T-helper 1 cell treated with Interleukin-12 subunit alpha and Interleukin-12 subunit beta and Interleukin-4 antibody, amounts not matched to agents 30 μg/mL and 1 μg/mL, for 36 hours (primary cell): ENCODE data around the gene NSF.

Experiments
- H3K27ac Mint-ChIP-seq: one replicate; pipeline ENCODE4 v1.8.0; 2021; ENCODE audit warnings: mild to moderate bottlenecking, mixed read lengths
- H3K27me3 Mint-ChIP-seq: one replicate; pipeline ENCODE4 v1.8.0; 2021; ENCODE audit warnings: low read depth, mixed read lengths
- H3K36me3 Mint-ChIP-seq: one replicate; pipeline ENCODE4 v1.8.0; 2021; ENCODE audit warnings: low read depth, mixed read lengths
- H3K4me1 Mint-ChIP-seq: one replicate; pipeline ENCODE4 v1.8.0; 2021; ENCODE audit warnings: low read depth, mixed read lengths
- H3K4me3 Mint-ChIP-seq: one replicate; pipeline ENCODE4 v1.8.0; 2021; ENCODE audit warnings: mild to moderate bottlenecking, moderate library complexity, mixed read lengths
- H3K9me3 Mint-ChIP-seq: one replicate; pipeline ENCODE4 v1.8.0; 2021; ENCODE audit warnings: mixed read lengths

The NSF gene

DNA sequence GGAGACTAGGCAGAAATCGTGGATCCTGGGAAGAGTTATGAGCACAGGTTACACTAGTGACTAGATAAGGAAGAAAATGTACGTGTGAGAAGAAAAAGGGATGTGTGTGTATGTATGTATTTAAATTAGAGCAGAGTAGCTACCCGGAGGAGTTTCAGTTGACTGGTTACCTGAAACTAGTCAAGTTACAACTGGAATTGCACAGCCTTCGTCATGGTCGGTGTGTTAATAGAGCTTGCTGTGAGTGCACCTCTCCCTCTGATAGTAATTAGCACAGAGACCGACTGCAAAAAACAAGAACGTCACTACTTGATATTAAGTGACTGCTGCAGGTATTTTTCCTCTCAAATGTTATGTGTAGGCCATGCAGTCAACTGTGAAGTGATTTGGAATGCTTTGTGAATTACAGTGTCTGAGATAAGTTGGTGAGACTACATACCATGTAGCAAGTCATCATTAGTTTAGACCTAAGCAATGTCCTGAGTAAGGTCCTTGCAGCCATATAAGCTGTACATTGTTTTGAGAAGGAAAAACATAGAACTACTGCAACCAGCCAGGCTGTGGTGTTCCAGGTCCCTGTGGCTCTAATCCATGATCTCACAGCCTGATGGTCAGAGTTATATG, 132.3 kb downstream of the NSF start:
- no peaks in the 10 kb centered on the region for H3K4me1 Mint-ChIP-seq
- H3K27ac Mint-ChIP-seq, result no peak overlapping the region
- peaks cover 6% of the 10 kb centered on the region for H3K36me3 Mint-ChIP-seq
- H3K9me3 Mint-ChIP-seq, result no peaks in the 10 kb centered on the region
- H3K27me3 Mint-ChIP-seq, result no peaks in the 10 kb centered on the region
- H3K4me3 Mint-ChIP-seq, result no peak overlapping the region

DNA sequence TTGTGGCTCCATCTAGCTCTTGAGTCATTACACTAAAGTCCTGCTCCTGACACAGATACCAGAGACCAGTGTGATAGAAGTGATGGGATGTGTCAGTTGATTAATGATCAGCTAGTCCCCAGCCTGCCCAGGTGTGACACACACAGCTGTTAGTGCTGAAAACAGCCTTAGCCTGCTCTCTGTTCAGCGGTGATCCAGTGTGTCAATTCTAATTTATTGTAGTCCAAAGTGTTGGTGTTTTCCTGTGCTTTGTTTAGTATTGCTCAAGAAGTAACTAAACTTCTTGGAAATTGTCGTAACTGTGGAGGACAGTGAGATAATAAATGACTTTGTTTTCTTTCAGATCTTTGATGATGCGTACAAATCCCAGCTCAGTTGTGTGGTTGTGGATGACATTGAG, 135.7 kb downstream of the NSF start:
- Mint-ChIP-seq H3K36me3 (peaks cover 11% of the 10 kb centered on the region), H3K27ac (no peak overlapping the region), H3K27me3 (no peaks in the 10 kb centered on the region)

DNA sequence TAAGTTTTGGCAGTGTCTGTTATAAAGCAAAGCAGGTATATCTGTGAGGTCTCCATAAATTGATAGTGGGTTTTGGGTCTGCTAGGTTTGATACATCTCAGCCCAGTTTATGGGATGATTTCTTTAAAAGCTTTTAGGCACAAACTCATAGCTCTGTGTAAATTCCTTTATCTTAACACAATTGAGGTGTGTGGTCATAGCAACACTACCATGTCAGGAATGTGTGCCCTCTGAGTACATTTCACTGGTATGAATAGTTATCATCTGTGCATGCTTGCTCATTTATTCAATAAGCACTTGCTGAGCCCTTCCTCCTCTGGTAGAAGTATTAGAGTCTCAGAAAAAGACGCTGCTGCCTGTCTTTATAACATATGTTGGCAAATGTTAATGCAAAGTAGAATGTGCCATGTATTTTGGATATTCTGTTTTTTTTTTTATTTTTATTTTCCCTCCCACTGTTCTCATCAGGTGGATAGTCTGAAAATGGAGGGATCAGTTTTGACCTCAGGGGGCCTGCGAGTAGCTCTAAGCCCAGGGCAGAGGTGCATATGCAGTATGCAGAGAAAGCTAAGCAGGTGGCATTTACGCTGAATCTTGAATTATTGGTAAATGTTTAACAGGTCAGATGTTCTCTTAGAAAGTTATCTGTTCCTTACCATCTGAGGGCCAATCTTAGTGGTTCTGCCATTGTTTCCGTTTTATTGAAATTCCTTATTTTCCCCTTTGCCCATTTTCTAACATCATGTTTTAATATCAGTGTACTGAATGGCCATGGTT, 137.3 kb downstream of the NSF start:
- Mint-ChIP-seq H3K9me3 (no peaks in the 10 kb centered on the region), H3K27me3 (no peaks in the 10 kb centered on the region), H3K36me3 (peaks cover 11% of the 10 kb centered on the region), H3K4me3 (no peak overlapping the region), H3K4me1 (no peaks in the 10 kb centered on the region), H3K27ac (no peak overlapping the region)

More for the DNA sequence above, 135.7 kb downstream of the NSF start:
- H3K4me1 Mint-ChIP-seq, result no peaks in the 10 kb centered on the region
- H3K9me3 Mint-ChIP-seq, result no peaks in the 10 kb centered on the region
- no peak overlapping the region for H3K4me3 Mint-ChIP-seq

DNA sequence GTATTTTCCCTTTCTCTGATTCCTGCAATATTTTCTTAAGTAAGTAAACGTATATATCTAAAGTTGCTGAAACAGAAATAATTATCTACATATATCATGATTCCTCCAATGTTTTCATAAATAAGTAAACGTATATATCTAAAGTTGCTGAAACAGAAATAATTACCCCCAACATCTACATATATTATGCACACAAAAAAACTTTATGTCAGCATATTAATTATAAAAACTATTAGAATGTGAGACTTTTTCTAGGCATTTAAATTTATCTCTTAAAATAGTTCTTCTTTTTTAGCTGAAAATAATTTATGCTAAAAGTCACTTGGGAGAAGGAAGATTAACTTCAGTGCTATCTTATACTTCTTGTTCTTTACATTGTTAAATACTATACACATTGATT, 139.6 kb downstream of the NSF start:
- Mint-ChIP-seq H3K27me3 (no peaks in the 10 kb centered on the region), H3K27ac (no peak overlapping the region), H3K9me3 (no peaks in the 10 kb centered on the region), H3K36me3 (peaks cover 11% of the 10 kb centered on the region), H3K4me3 (no peak overlapping the region), H3K4me1 (no peaks in the 10 kb centered on the region)

DNA sequence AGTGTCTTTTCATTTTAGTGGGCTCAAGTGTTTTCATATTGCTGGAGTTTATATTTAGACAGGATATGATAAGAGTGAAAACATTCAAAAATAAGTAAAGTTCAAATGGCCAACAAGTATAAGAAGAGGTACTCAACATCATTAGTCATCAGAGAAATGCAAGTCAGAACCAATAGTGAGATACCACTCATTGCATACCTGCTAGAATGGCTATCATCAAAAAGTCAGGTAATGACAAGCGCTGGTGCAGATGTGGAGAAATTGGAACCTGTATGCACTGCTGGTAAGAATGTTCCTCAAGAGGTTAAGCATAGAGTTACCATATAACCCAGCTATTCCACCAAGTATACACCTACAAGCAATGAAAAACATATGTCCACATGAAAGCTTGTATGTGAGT, 140.2 kb downstream of the NSF start:
- Mint-ChIP-seq H3K27me3 (no peaks in the 10 kb centered on the region), H3K36me3 (peaks cover 11% of the 10 kb centered on the region), H3K9me3 (no peaks in the 10 kb centered on the region), H3K4me1 (no peaks in the 10 kb centered on the region), H3K4me3 (no peak overlapping the region), H3K27ac (no peak overlapping the region)

DNA sequence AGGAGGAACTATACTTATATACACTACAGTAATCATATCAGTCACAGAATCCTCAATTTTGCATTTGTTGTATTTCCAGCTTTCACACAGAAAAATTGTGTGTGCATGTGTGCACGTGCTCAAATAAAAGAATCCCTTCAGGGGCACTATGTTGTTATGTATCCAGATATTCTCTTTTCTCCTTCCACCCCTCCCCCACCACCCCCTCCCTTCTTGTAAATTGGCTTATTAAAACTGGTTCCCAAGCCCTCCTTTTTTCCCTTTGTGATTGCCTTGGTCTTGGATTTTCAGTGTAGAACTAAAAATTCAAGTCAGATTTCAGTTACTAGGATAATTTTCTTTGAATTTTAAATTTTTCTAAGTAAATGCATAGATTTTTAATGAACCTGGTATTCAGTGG, 141.7 kb downstream of the NSF start:
- Mint-ChIP-seq H3K36me3 (peaks cover 11% of the 10 kb centered on the region), H3K9me3 (no peaks in the 10 kb centered on the region), H3K27ac (no peak overlapping the region), H3K4me1 (no peaks in the 10 kb centered on the region), H3K4me3 (no peak overlapping the region), H3K27me3 (no peaks in the 10 kb centered on the region)

DNA sequence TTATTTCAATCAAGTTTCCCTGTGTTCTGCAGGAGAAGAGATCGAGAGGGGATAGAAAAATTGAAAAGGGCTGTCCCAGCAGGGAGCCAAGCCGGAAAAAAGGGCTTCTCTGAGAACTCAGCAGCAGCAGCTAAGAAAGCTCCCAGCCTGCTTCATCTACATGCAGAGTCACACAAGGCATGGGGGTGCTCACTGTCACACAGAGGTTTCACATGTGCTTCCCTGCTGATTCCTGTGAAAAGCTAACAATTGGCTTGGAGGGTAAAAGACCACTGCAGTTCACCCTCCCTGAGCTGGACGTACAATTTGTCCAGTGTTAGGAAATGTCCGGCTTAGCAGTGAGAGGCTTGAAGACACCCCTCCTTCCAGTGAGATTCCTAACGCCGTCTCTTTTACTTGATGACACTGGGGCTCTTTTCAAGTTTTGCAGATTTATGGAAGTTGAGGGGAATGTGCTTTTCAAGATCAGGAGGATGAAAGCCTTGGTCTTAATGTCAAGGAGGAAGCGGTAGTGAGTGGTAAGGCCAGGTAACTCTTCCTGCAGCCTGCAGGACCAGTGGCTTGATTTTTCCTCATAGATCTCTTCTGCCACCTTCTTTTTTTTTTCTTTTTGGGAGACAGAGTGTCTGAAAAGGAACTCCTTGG, 142.4 kb downstream of the NSF start:
- no peak overlapping the region for H3K27ac Mint-ChIP-seq
- no peaks in the 10 kb centered on the region for H3K9me3 Mint-ChIP-seq
- no peaks in the 10 kb centered on the region for H3K27me3 Mint-ChIP-seq
- H3K36me3 Mint-ChIP-seq, result peaks cover 13% of the 10 kb centered on the region
- no peaks in the 10 kb centered on the region for H3K4me1 Mint-ChIP-seq
- H3K4me3 Mint-ChIP-seq, result no peak overlapping the region

DNA sequence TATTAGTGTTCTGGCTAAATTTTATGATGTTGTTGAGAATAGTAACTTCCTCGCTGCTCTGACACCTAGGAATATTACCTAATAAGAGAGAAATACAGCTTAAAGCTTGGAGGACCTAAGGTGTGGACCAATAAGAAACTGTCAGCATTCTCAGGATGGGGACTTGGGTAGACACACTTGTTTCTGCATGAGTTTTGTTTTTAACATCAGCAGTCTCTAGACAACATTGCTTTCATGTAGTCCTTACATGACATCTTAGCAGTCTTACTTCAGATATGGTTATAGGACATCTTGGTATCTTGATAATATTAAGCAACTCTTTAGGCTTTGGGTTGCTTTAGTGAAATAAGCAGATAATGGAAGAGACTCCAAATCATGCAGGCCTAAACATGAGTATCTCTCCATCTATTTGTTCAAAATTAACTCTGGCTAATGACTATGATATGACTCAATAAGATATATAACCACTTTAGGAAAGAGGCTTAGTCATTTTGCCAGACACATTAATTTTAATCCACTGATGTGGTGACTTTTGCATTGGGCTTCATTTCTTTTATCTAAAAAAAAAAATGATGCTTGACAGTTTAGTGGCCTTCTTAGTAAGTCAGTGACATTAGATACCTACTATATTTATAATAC, 143.5 kb downstream of the NSF start:
- H3K4me1 Mint-ChIP-seq, result no peaks in the 10 kb centered on the region
- peaks cover 13% of the 10 kb centered on the region for H3K36me3 Mint-ChIP-seq
- H3K4me3 Mint-ChIP-seq, result no peak overlapping the region
- no peaks in the 10 kb centered on the region for H3K9me3 Mint-ChIP-seq
- no peaks in the 10 kb centered on the region for H3K27me3 Mint-ChIP-seq
- no peak overlapping the region for H3K27ac Mint-ChIP-seq

DNA sequence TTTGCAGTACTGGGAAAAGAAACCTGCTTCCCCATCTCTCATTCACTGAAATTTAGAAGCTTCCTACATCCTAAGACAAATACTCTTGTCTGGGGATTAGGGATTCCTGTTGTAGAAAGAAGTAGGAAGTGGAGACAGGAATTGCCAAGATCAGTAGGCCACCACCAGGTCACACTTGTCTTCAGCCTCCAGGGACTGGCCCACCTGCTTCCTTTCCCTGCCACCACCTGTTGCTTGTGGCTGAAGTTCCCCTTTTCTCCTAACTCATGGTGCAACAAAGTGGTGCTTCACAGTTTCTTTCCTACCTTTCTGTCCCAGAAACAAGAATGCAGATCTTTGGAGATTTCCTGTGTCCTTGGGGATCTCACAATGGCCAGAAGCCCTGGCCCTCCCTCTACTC, 145.6 kb downstream of the NSF start:
- Mint-ChIP-seq H3K36me3 (peaks cover 12% of the 10 kb centered on the region), H3K4me1 (no peaks in the 10 kb centered on the region), H3K9me3 (no peaks in the 10 kb centered on the region), H3K4me3 (no peak overlapping the region), H3K27me3 (no peaks in the 10 kb centered on the region), H3K27ac (no peak overlapping the region)

DNA sequence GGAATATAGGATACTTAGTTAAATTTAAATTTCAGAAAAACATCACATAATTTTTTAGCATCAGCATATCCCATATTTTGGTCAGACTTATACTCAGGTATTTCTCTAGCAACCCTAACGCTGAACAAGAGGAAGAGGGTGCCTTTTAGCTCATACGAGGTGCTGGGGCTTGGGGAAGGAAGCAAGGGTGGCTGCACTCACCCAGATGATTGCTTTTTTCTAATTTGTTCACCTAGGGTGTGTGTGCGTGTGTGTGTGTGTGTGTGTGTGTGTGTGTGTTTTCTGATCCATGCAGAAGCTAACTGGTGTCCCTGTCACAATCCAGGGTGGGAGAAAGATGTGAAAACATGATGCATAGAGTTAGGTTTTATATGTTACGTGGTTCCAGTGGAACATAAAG, 146.9 kb downstream of the NSF start:
- peaks cover 9% of the 10 kb centered on the region for H3K36me3 Mint-ChIP-seq
- no peak overlapping the region for H3K4me3 Mint-ChIP-seq
- no peaks in the 10 kb centered on the region for H3K4me1 Mint-ChIP-seq
- no peak overlapping the region for H3K27ac Mint-ChIP-seq
- H3K27me3 Mint-ChIP-seq, result no peaks in the 10 kb centered on the region
- no peaks in the 10 kb centered on the region for H3K9me3 Mint-ChIP-seq

DNA sequence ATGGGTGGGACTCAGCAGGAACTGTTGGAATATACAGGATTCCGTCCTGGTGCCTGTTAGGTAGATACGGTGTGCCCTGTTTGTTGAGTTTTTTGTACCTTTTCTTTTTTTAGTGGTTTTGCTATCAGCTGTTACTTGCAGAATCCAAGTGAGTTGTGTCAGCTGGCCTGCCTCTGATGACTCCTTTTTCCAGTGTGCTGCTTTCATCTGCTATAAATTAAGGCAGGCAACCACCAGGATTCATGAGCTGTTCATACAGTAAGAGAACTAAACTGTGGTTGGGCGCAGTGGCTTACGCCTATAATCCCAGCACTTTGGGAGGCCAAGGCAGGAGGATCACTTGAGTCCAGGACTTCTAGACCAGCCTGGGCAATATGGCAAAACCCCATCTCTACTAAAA, 148.1 kb downstream of the NSF start:
- Mint-ChIP-seq H3K27me3 (no peaks in the 10 kb centered on the region), H3K4me1 (no peaks in the 10 kb centered on the region), H3K9me3 (no peaks in the 10 kb centered on the region), H3K4me3 (no peak overlapping the region), H3K36me3 (peaks cover 5% of the 10 kb centered on the region), H3K27ac (no peak overlapping the region)

DNA sequence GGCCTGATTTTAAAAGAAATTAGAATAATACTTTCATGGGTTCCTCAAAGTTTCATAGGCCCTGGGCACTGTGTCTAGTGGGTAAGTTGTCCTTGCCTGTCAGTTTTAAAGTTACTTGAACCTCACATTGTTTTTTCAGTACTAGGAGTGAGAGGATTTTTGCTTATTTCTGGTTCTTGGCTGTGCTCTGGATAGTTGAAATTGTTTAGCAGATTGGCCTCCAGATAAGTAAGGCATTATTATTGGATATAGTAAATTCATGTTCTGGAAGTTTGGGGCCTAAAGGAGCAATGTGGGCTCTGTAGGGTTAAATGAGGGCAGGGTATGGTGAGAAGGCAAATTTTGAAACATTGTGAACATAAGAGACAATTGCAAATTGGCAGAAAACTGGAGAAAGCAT, 149.5 kb downstream of the NSF start:
- no peak overlapping the region for H3K27ac Mint-ChIP-seq
- H3K36me3 Mint-ChIP-seq, result peaks cover 5% of the 10 kb centered on the region
- no peaks in the 10 kb centered on the region for H3K27me3 Mint-ChIP-seq
- no peaks in the 10 kb centered on the region for H3K9me3 Mint-ChIP-seq
- no peak overlapping the region for H3K4me3 Mint-ChIP-seq
- H3K4me1 Mint-ChIP-seq, result no peaks in the 10 kb centered on the region

DNA sequence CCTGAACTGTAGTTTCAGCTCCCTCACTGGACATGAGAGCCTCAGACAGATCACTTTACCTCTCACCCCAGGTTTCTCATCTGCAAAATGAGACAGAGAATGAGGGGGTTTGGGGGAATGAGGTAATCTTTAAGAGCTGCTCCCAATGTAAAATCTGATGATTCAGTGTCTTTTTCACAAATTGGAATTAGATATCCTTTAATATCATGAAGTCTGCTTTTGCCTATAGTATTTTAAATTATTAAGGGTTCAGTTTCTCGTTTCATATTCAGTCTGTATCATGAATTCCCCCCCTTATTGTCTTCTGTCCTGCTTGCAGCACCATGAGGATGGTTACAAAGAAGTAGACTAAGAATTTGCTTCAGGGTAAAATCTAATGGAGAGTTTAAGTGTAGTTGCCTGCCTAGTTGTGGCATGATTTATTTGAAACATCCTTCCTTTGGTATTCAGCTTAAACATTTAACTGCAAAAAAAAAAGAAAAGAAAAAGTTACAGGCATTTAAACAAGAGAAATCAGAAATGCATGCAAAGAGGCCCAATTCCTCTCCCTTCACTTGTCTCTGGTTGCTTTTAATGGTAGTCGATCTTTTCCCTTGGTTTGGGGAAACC, 150.8 kb downstream of the NSF start:
- H3K9me3 Mint-ChIP-seq, result no peaks in the 10 kb centered on the region
- H3K4me3 Mint-ChIP-seq, result no peak overlapping the region
- no peak overlapping the region for H3K27ac Mint-ChIP-seq
- no peaks in the 10 kb centered on the region for H3K27me3 Mint-ChIP-seq
- peaks cover 7% of the 10 kb centered on the region for H3K36me3 Mint-ChIP-seq
- H3K4me1 Mint-ChIP-seq, result no peaks in the 10 kb centered on the region

DNA sequence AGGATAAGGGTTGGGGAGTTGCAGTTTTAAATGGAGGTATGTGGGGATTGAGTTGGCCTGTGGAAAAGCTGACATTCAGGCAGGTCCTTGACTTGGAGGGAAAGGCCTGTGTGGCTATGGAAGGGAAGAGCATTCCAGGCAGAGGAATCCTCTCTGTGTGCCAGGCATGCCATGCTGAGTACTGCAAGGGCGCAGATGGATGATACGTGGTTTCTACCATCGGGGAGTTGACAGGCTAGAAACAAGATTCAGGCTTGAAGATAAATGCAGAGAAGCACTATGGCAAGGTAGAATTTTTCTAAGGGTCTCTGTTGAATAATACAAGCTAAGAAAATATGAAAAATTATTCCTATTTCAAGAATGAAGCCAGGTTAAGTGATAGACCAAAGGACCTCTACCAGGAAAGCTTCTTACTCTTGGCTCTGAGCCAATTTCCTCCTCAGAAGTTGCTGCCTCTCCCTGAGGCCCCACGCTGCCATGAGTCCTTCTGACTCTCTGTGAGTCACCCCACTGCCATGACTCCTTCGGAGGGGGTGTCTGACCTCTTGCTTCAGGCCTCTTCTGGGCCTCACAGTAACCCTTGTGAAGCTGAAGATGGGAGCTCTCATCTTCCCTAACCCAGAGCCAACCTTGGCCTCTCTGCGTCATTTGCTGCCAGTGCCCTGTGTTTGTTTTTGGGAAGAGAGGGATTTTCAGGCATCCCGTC, 152.2 kb downstream of the NSF start:
- Mint-ChIP-seq H3K4me1 (no peaks in the 10 kb centered on the region), H3K36me3 (peaks cover 4% of the 10 kb centered on the region), H3K4me3 (no peak overlapping the region), H3K27ac (no peak overlapping the region), H3K27me3 (no peaks in the 10 kb centered on the region), H3K9me3 (no peaks in the 10 kb centered on the region)
